Endothelial cell of umbilical vein (primary cell): ENCODE data around the gene NOB1. TPM values are rescaled to one million over a fixed set of nuclear protein-coding genes. Genes with fewer than 3 reads are reported as not detected.

Source experiments
- BruUV-seq: library from RNA; stranded (reverse); fragments of 400-500 nt; replicated peaks from 2 replicates; lab custom pipeline; 2021; lab: Mats Ljungman, UMichigan
- CTCF ChIA-PET: fragments of 300-600, 350-600 bp; sonication (Branson Sonifier 250); formaldehyde crosslinking; loops from one replicate; lab custom pipeline; 2021; ENCODE audit warnings: antibody characterized with exemption, inconsistent platforms; lab: Charles Lee
- POLR2A ChIA-PET: fragments of 300-600, 350-600 bp; sonication (Branson Sonifier 250); formaldehyde crosslinking; loops from one replicate; lab custom pipeline; 2021; ENCODE audit warnings: antibody characterized with exemption, inconsistent platforms; lab: Charles Lee
- DNase-seq: peaks from one replicate; pipeline ENCODE4 v3.0.0-alpha.2; 2011; ENCODE audit warnings: low read depth, low spot score
- FAIRE-seq: peaks from 2 replicates; lab custom pipeline; 2011; peaks lifted over from hg19 to GRCh38; lab: Jason Lieb, UNC
- H2AFZ ChIP-seq: 2 replicates; pipeline ENCODE4 v1.6.0; 2012; ENCODE audit warnings: low read depth, low read length, control low read depth, inconsistent platforms
- H3K27ac ChIP-seq: 2 replicates; pipeline ENCODE4 v1.5.1; 2011; ENCODE audit warnings: low read depth, mild to moderate bottlenecking, control low read depth, low read length, moderate library complexity; ENCODE audit not compliant: insufficient read depth
- H3K27me3 ChIP-seq, 2 experiments: 2 replicates each; pipeline versions ENCODE4 v1.6.0 to v1.6.1; 2011; ENCODE audit warnings: low read length in 2 of 2, mixed read lengths in 1 of 2; ENCODE audit not compliant: control insufficient read depth in 2 of 2, insufficient read depth in 2 of 2
- H3K36me3 ChIP-seq, 2 experiments: 2 replicates in 1 of 2; 3 replicates in 1 of 2; pipeline ENCODE4 v1.5.1; 2011; ENCODE audit warnings: low read length in 2 of 2, mild to moderate bottlenecking in 1 of 2, moderate library complexity in 1 of 2; ENCODE audit not compliant: control insufficient read depth in 2 of 2, insufficient read depth in 2 of 2; ENCODE audit errors: extremely low read depth in 1 of 2
- H3K4me1 ChIP-seq: 3 replicates; pipeline ENCODE4 v1.5.1; 2011; ENCODE audit warnings: mild to moderate bottlenecking, low read length; ENCODE audit not compliant: control insufficient read depth, insufficient read depth; ENCODE audit errors: extremely low read depth
- H3K4me2 ChIP-seq: 2 replicates; pipeline ENCODE4 v1.6.1; 2011; ENCODE audit warnings: low read length, control low read depth, mixed read lengths; ENCODE audit not compliant: insufficient read depth
- H3K4me3 ChIP-seq, 3 experiments: fragments of 200-600 bp in 1 of 3; sonication (generic), shearing (Covaris generic) in 1 of 3; replicated peaks in 1 of 3; 2 replicates each; pipeline ENCODE4 v1.5.1; 2011 to 2016; ENCODE audit warnings: control low read depth in 3 of 3, low read length in 3 of 3, mild to moderate bottlenecking in 2 of 3, inconsistent platforms in 1 of 3, low read depth in 1 of 3, moderate library complexity in 1 of 3; ENCODE audit not compliant: insufficient read depth in 1 of 3
- H3K79me2 ChIP-seq: 2 replicates; pipeline ENCODE4 v1.6.0; 2012; ENCODE audit warnings: low read length, inconsistent platforms; ENCODE audit not compliant: control insufficient read depth, insufficient read depth
- H3K9ac ChIP-seq: replicated peaks from 2 replicates; pipeline ENCODE3; 2011; ENCODE audit warnings: low read length, control low read depth; ENCODE audit not compliant: insufficient read depth; ENCODE audit errors: extremely low read depth
- H3K9me1 ChIP-seq: replicated peaks from 3 replicates; pipeline ENCODE4 v1.6.0; 2011; ENCODE audit warnings: mild to moderate bottlenecking, low read length; ENCODE audit not compliant: control insufficient read depth, insufficient read depth; ENCODE audit errors: extremely low read depth
- H3K9me3 ChIP-seq: replicated peaks from 2 replicates; pipeline ENCODE4 v1.5.1; 2012; ENCODE audit warnings: low read length, inconsistent platforms; ENCODE audit not compliant: control insufficient read depth, insufficient read depth
- H4K20me1 ChIP-seq: replicated peaks from 2 replicates; pipeline ENCODE3; 2011; ENCODE audit warnings: mild to moderate bottlenecking, low read length; ENCODE audit not compliant: control insufficient read depth, insufficient read depth; ENCODE audit errors: extremely low read depth
- EZH2 ChIP-seq: IDR thresholded peaks from 2 replicates; pipeline ENCODE4 v1.6.1; 2012; ENCODE audit warnings: borderline replicate concordance, low read depth, mild to moderate bottlenecking, moderate library complexity, low read length, inconsistent platforms; ENCODE audit not compliant: severe bottlenecking
- FOS ChIP-seq: IDR thresholded peaks from 2 replicates; pipeline ENCODE4 v1.6.1; 2011; ENCODE audit warnings: mild to moderate bottlenecking, low read length, moderate library complexity, borderline replicate concordance; ENCODE audit not compliant: insufficient read depth
- GATA2 ChIP-seq: IDR thresholded peaks from 2 replicates; pipeline ENCODE4 v1.7.0; 2011; ENCODE audit warnings: low read depth, mild to moderate bottlenecking, moderate library complexity, mixed read lengths, low read length; ENCODE audit not compliant: insufficient read length, insufficient read depth
- JUN ChIP-seq: IDR thresholded peaks from 2 replicates; pipeline ENCODE4 v1.6.1; 2011; ENCODE audit warnings: borderline replicate concordance, low read depth; ENCODE audit not compliant: insufficient read length, insufficient read depth
- MAX ChIP-seq: IDR thresholded peaks from 2 replicates; pipeline ENCODE4 v1.6.1; 2011; ENCODE audit not compliant: insufficient read depth, insufficient read length
- MYC ChIP-seq: IDR thresholded peaks from one replicate; pipeline ENCODE4 v1.6.1; 2011; ENCODE audit warnings: mild to moderate bottlenecking, low read depth, low read length
- POLR2A ChIP-seq: IDR thresholded peaks from 2 replicates; pipeline ENCODE4 v1.6.1; 2012; ENCODE audit warnings: low read depth, mild to moderate bottlenecking, control low read depth, low read length
- POLR2AphosphoS5 ChIP-seq: IDR thresholded peaks from 2 replicates; pipeline ENCODE4 v1.6.1; 2012; ENCODE audit warnings: low read depth, mild to moderate bottlenecking, control low read depth, low read length, moderate library complexity; ENCODE audit not compliant: insufficient read depth
- dilution Hi-C: fragments of 300-500 bp; cut with MboI; formaldehyde crosslinking; loops from one replicate; pipeline ENCODE4 v1.15.0; 2019; ENCODE audit warnings: low sequenced_read_pairs; ENCODE audit not compliant: extremely low pct_ligation_motif_present
- intact Hi-C: fragments of 100-400 bp; cut with micrococcal nuclease; formaldehyde crosslinking; loops from one replicate; pipeline ENCODE4 v1.10.0; 2022
- polyA plus RNA-seq, 4 experiments: library from polyadenylated mRNA; depleted of rRNA in 3 of 4; stranded (reverse) in 3 of 4; unstranded in 1 of 4; fragments of >200 nt; gene quantifications; 2 replicates each; pipeline versions ENCODE4 v1.2.1 to v1.2.3, GENCODE V29; 2011 to 2012; ENCODE audit warnings: missing spikeins in 1 of 4
- total RNA-seq: library from RNA; stranded (reverse); gene quantifications from 2 replicates; pipeline ENCODE4 v1.2.3, GENCODE V29; 2021
- TF ChIP-seq, protein P1 (sequence below), 2 donors: IDR thresholded peaks; 1 replicate in 1 of 2; 2 replicates in 1 of 2; pipeline ENCODE4 v1.5.1; 2011; ENCODE audit warnings: low read length in 2 of 2, mild to moderate bottlenecking in 2 of 2, moderate library complexity in 2 of 2, control low read depth in 1 of 2, inconsistent platforms in 1 of 2, low read depth in 1 of 2; ENCODE audit not compliant: insufficient read depth in 1 of 2; ENCODE audit errors: extremely low read depth in 1 of 2

NOB1 gene
- total and polyA plus RNA-seq, 2 donors (not counting 3 experiments of a cell fraction or from before 2014, with no cell fraction given), result 65.4 to 66.5 TPM

DNA sequence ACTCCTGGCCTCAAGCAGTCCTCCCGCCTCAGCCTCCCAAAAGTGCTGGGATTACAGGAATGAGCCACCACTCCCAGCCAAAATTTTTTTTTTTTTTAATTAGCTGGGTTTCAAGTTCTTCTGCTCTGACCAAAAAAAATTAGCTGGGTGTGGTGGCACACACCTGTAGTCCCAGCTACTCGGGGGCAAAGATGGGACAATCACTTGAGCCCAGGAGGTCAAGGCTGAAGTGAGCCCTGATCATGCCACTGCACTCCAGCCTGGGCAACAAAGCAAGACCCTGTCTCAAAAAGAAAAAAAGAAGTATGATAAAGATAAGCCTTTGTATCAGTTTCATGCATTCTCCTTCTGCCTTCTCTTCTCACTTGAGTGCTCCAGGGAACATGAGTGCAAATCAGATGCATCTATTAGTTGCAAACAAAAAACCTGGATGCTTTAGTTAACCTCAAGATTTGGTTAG, 30.3 kb downstream of the NOB1 start:
- dilution Hi-C loops, result no loop called here
- ChIA-PET CTCF (interaction anchor here (0.6 to 8.5 kb wide), 5 partner anchors 10 to 30 kb away, joined by 3 to 55 read pairs (median 3); partner anchors contain the start of gene NOB1), POLR2A (no interaction called here)
- H3K27me3 ChIP-seq, result no peaks in the 10 kb centered on the region
- H3K9ac ChIP-seq, result peak overlapping the region; percentile 4
- H4K20me1 ChIP-seq, result no peaks in the 10 kb centered on the region
- H3K9me3 ChIP-seq, result no peaks in the 10 kb centered on the region
- intact Hi-C loops, result no loop called here
- no peak overlapping the region for H3K27ac ChIP-seq
- TF ChIP-seq FOS (no peak), EZH2 (no peak), POLR2AphosphoS5 (no peak), POLR2A (no peak), MAX (no peak), JUN (no peak), GATA2 (no peak), MYC (no peak)
- TF ChIP-seq, protein P1, sequence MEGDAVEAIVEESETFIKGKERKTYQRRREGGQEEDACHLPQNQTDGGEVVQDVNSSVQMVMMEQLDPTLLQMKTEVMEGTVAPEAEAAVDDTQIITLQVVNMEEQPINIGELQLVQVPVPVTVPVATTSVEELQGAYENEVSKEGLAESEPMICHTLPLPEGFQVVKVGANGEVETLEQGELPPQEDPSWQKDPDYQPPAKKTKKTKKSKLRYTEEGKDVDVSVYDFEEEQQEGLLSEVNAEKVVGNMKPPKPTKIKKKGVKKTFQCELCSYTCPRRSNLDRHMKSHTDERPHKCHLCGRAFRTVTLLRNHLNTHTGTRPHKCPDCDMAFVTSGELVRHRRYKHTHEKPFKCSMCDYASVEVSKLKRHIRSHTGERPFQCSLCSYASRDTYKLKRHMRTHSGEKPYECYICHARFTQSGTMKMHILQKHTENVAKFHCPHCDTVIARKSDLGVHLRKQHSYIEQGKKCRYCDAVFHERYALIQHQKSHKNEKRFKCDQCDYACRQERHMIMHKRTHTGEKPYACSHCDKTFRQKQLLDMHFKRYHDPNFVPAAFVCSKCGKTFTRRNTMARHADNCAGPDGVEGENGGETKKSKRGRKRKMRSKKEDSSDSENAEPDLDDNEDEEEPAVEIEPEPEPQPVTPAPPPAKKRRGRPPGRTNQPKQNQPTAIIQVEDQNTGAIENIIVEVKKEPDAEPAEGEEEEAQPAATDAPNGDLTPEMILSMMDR (IDR thresholded peaks at IDR 0.05; ENCODE audit: extremely low read depth in 1 of 2, insufficient read depth in 1 of 2, low read depth in 1 of 2, low read length in 2 of 2), result no peak
- peaks cover 36% of the 10 kb centered on the region for H3K4me1 ChIP-seq
- H3K4me3 ChIP-seq, result peak overlapping the region in 2 of 3 experiments; percentile 1 to 55
- peaks cover 0 to 9% of the 10 kb centered on the region in 2 experiments for H3K36me3 ChIP-seq
- DNase-seq (no peak), FAIRE-seq (no peak)
- H2AFZ ChIP-seq, result no peak overlapping the region
- peak overlapping the region; percentile 93 for H3K4me2 ChIP-seq
- no TSS peak for BruUV-seq
- peaks cover 63% of the 10 kb centered on the region for H3K79me2 ChIP-seq
- H3K9me1 ChIP-seq, result no peaks in the 10 kb centered on the region
